Endothelial cell of umbilical vein (primary cell): Measurements from ENCODE around the gene AGFG1. TPM values are rescaled to one million over a fixed set of nuclear protein-coding genes. Genes with fewer than 3 reads are reported as not detected.

Experiments used
- BruUV-seq: library from RNA; stranded (reverse); fragments of 400-500 nt; replicated peaks from 2 replicates; lab custom pipeline; 2021; lab: Mats Ljungman, UMichigan
- CTCF ChIA-PET: fragments of 300-600, 350-600 bp; sonication (Branson Sonifier 250); formaldehyde crosslinking; loops from one replicate; lab custom pipeline; 2021; ENCODE audit warnings: antibody characterized with exemption, inconsistent platforms; lab: Charles Lee
- POLR2A ChIA-PET: fragments of 300-600, 350-600 bp; sonication (Branson Sonifier 250); formaldehyde crosslinking; loops from one replicate; lab custom pipeline; 2021; ENCODE audit warnings: antibody characterized with exemption, inconsistent platforms; lab: Charles Lee
- DNase-seq: peaks from one replicate; pipeline ENCODE4 v3.0.0-alpha.2; 2011; ENCODE audit warnings: low read depth, low spot score
- FAIRE-seq: peaks from 2 replicates; lab custom pipeline; 2011; peaks lifted over from hg19 to GRCh38; lab: Jason Lieb, UNC
- H2AFZ ChIP-seq: 2 replicates; pipeline ENCODE4 v1.6.0; 2012; ENCODE audit warnings: low read depth, low read length, control low read depth, inconsistent platforms
- H3K27ac ChIP-seq: 2 replicates; pipeline ENCODE4 v1.5.1; 2011; ENCODE audit warnings: low read depth, mild to moderate bottlenecking, control low read depth, low read length, moderate library complexity; ENCODE audit not compliant: insufficient read depth
- H3K27me3 ChIP-seq, 2 experiments: 2 replicates each; pipeline versions ENCODE4 v1.6.0 to v1.6.1; 2011; ENCODE audit warnings: low read length in 2 of 2, mixed read lengths in 1 of 2; ENCODE audit not compliant: control insufficient read depth in 2 of 2, insufficient read depth in 2 of 2
- H3K36me3 ChIP-seq, 2 experiments: 2 replicates in 1 of 2; 3 replicates in 1 of 2; pipeline ENCODE4 v1.5.1; 2011; ENCODE audit warnings: low read length in 2 of 2, mild to moderate bottlenecking in 1 of 2, moderate library complexity in 1 of 2; ENCODE audit not compliant: control insufficient read depth in 2 of 2, insufficient read depth in 2 of 2; ENCODE audit errors: extremely low read depth in 1 of 2
- H3K4me1 ChIP-seq: 3 replicates; pipeline ENCODE4 v1.5.1; 2011; ENCODE audit warnings: mild to moderate bottlenecking, low read length; ENCODE audit not compliant: control insufficient read depth, insufficient read depth; ENCODE audit errors: extremely low read depth
- H3K4me2 ChIP-seq: 2 replicates; pipeline ENCODE4 v1.6.1; 2011; ENCODE audit warnings: low read length, control low read depth, mixed read lengths; ENCODE audit not compliant: insufficient read depth
- H3K4me3 ChIP-seq, 3 experiments: fragments of 200-600 bp in 1 of 3; sonication (generic), shearing (Covaris generic) in 1 of 3; replicated peaks in 1 of 3; 2 replicates each; pipeline ENCODE4 v1.5.1; 2011 to 2016; ENCODE audit warnings: control low read depth in 3 of 3, low read length in 3 of 3, mild to moderate bottlenecking in 2 of 3, inconsistent platforms in 1 of 3, low read depth in 1 of 3, moderate library complexity in 1 of 3; ENCODE audit not compliant: insufficient read depth in 1 of 3
- H3K79me2 ChIP-seq: 2 replicates; pipeline ENCODE4 v1.6.0; 2012; ENCODE audit warnings: low read length, inconsistent platforms; ENCODE audit not compliant: control insufficient read depth, insufficient read depth
- H3K9ac ChIP-seq: replicated peaks from 2 replicates; pipeline ENCODE3; 2011; ENCODE audit warnings: low read length, control low read depth; ENCODE audit not compliant: insufficient read depth; ENCODE audit errors: extremely low read depth
- H3K9me1 ChIP-seq: replicated peaks from 3 replicates; pipeline ENCODE4 v1.6.0; 2011; ENCODE audit warnings: mild to moderate bottlenecking, low read length; ENCODE audit not compliant: control insufficient read depth, insufficient read depth; ENCODE audit errors: extremely low read depth
- H3K9me3 ChIP-seq: replicated peaks from 2 replicates; pipeline ENCODE4 v1.5.1; 2012; ENCODE audit warnings: low read length, inconsistent platforms; ENCODE audit not compliant: control insufficient read depth, insufficient read depth
- H4K20me1 ChIP-seq: replicated peaks from 2 replicates; pipeline ENCODE3; 2011; ENCODE audit warnings: mild to moderate bottlenecking, low read length; ENCODE audit not compliant: control insufficient read depth, insufficient read depth; ENCODE audit errors: extremely low read depth
- CTCF ChIP-seq, 2 donors: IDR thresholded peaks; 1 replicate in 1 of 2; 2 replicates in 1 of 2; pipeline ENCODE4 v1.5.1; 2011; ENCODE audit warnings: low read length in 2 of 2, mild to moderate bottlenecking in 2 of 2, moderate library complexity in 2 of 2, control low read depth in 1 of 2, inconsistent platforms in 1 of 2, low read depth in 1 of 2; ENCODE audit not compliant: insufficient read depth in 1 of 2; ENCODE audit errors: extremely low read depth in 1 of 2
- EZH2 ChIP-seq: IDR thresholded peaks from 2 replicates; pipeline ENCODE4 v1.6.1; 2012; ENCODE audit warnings: borderline replicate concordance, low read depth, mild to moderate bottlenecking, moderate library complexity, low read length, inconsistent platforms; ENCODE audit not compliant: severe bottlenecking
- FOS ChIP-seq: IDR thresholded peaks from 2 replicates; pipeline ENCODE4 v1.6.1; 2011; ENCODE audit warnings: mild to moderate bottlenecking, low read length, moderate library complexity, borderline replicate concordance; ENCODE audit not compliant: insufficient read depth
- GATA2 ChIP-seq: IDR thresholded peaks from 2 replicates; pipeline ENCODE4 v1.7.0; 2011; ENCODE audit warnings: low read depth, mild to moderate bottlenecking, moderate library complexity, mixed read lengths, low read length; ENCODE audit not compliant: insufficient read length, insufficient read depth
- JUN ChIP-seq: IDR thresholded peaks from 2 replicates; pipeline ENCODE4 v1.6.1; 2011; ENCODE audit warnings: borderline replicate concordance, low read depth; ENCODE audit not compliant: insufficient read length, insufficient read depth
- MAX ChIP-seq: IDR thresholded peaks from 2 replicates; pipeline ENCODE4 v1.6.1; 2011; ENCODE audit not compliant: insufficient read depth, insufficient read length
- MYC ChIP-seq: IDR thresholded peaks from one replicate; pipeline ENCODE4 v1.6.1; 2011; ENCODE audit warnings: mild to moderate bottlenecking, low read depth, low read length
- POLR2A ChIP-seq: IDR thresholded peaks from 2 replicates; pipeline ENCODE4 v1.6.1; 2012; ENCODE audit warnings: low read depth, mild to moderate bottlenecking, control low read depth, low read length
- POLR2AphosphoS5 ChIP-seq: IDR thresholded peaks from 2 replicates; pipeline ENCODE4 v1.6.1; 2012; ENCODE audit warnings: low read depth, mild to moderate bottlenecking, control low read depth, low read length, moderate library complexity; ENCODE audit not compliant: insufficient read depth
- dilution Hi-C: fragments of 300-500 bp; cut with MboI; formaldehyde crosslinking; loops from one replicate; pipeline ENCODE4 v1.15.0; 2019; ENCODE audit warnings: low sequenced_read_pairs; ENCODE audit not compliant: extremely low pct_ligation_motif_present
- intact Hi-C: fragments of 100-400 bp; cut with micrococcal nuclease; formaldehyde crosslinking; loops from one replicate; pipeline ENCODE4 v1.10.0; 2022
- polyA plus RNA-seq, 4 experiments: library from polyadenylated mRNA; depleted of rRNA in 3 of 4; stranded (reverse) in 3 of 4; unstranded in 1 of 4; fragments of >200 nt; gene quantifications; 2 replicates each; pipeline versions ENCODE4 v1.2.1 to v1.2.3, GENCODE V29; 2011 to 2012; ENCODE audit warnings: missing spikeins in 1 of 4
- total RNA-seq: library from RNA; stranded (reverse); gene quantifications from 2 replicates; pipeline ENCODE4 v1.2.3, GENCODE V29; 2021

Gene AGFG1
- total and polyA plus RNA-seq, 2 donors (not counting 3 experiments of a cell fraction or from before 2014, with no cell fraction given), result 87.9 to 106 TPM

- Histone ChIP-seq H3K27ac (no peak overlapping the region), H3K4me1 (peaks cover 15% of the 10 kb centered on the region), H3K4me3 (no peak overlapping the region), H3K9me3 (no peaks in the 10 kb centered on the region), H4K20me1 (peaks cover 21% of the 10 kb centered on the region), H3K36me3 (no peaks in the 10 kb centered on the region), H3K79me2 (peaks cover 97% of the 10 kb centered on the region), H3K9ac (no peak overlapping the region), H2AFZ (no peak overlapping the region), H3K4me2 (no peak overlapping the region), H3K9me1 (no peaks in the 10 kb centered on the region), H3K27me3 (no peaks in the 10 kb centered on the region)
- intact Hi-C loops (loop anchor here (2.0 kb wide), 1 partner anchor 38 kb away; the partner anchor contains the start of gene AGFG1), dilution Hi-C loops (no loop called here)
- DNase-seq, result no peak
- TF ChIP-seq POLR2A (no peak), MYC (no peak), FOS (no peak), EZH2 (no peak), POLR2AphosphoS5 (no peak), GATA2 (no peak), CTCF (IDR thresholded peaks at IDR 0.05; ENCODE audit: extremely low read depth in 1 of 2, insufficient read depth in 1 of 2, low read depth in 1 of 2, low read length in 2 of 2) (no peak), JUN (no peak), MAX (no peak)
- no TSS peak for BruUV-seq
- ChIA-PET POLR2A (no interaction called here), CTCF (no interaction called here)
- no peak for FAIRE-seq
Measured at GRCh38 chr2:227510620-227510958, 38.6 kb downstream of the AGFG1 start.
